ENCODE data around the gene AZIN2. TPM values are rescaled to one million over a fixed set of nuclear protein-coding genes. Genes with fewer than 3 reads are reported as not detected.
"Not testable (repeated sequence)": the region's sequence is repeated elsewhere in the genome, so short reads cannot be mapped to it uniquely, and the experiment has no call there.

AZIN2 gene
- total and polyA plus RNA-seq, 9 donors = 4.1 to 15.7 (median 9.4) TPM

GRCh38 chr1:33043267-33044092 lies 37.5 kb upstream of the AZIN2 start:
- no peak for DNase-seq
- no peaks in the 10 kb centered on the region for H3K36me3 ChIP-seq
- intact Hi-C loops (cut with DNase I) = loop anchor here in 1 of 4 donors (10.0 kb wide), 1 partner anchor 59 kb away; no protein-coding TSS in a partner anchor

GRCh38 chr1:33045246-33045645 lies 35.7 kb upstream of the AZIN2 start:
- no peaks in the 10 kb centered on the region for H3K9me3 ChIP-seq
- 45 to 54% (median 49%) methylated on average over 2 of the region's 2 CpGs for WGBS, 3 donors
- H3K4me3 ChIP-seq = no peak overlapping the region
- no peak for TF ChIP-seq POLR2A (IDR thresholded peaks at IDR 0.05)
- TF ChIP-seq EP300 (IDR thresholded peaks at IDR 0.05) = no peak
- no peak for TF ChIP-seq CTCF (IDR thresholded peaks at IDR 0.05)
- no peaks in the 10 kb centered on the region for H3K27me3 ChIP-seq
- intact Hi-C loops (cut with DNase I) = loop anchor here in 1 of 4 donors (10.0 kb wide), 1 partner anchor 60 kb away; no protein-coding TSS in a partner anchor
- no peak for DNase-seq
- H3K36me3 ChIP-seq = no peaks in the 10 kb centered on the region
- no peak overlapping the region for H3K27ac ChIP-seq
- no peaks in the 10 kb centered on the region for H3K4me1 ChIP-seq (ENCODE audit: insufficient read depth)

More at GRCh38 chr1:33043267-33044092, 37.5 kb upstream of the AZIN2 start:
- TF ChIP-seq EP300 (IDR thresholded peaks at IDR 0.05) = no peak
- TF ChIP-seq CTCF (IDR thresholded peaks at IDR 0.05) = no peak
- TF ChIP-seq POLR2A (IDR thresholded peaks at IDR 0.05) = no peak
- Histone ChIP-seq H3K9me3 (no peaks in the 10 kb centered on the region), H3K27me3 (no peaks in the 10 kb centered on the region), H3K4me3 (no peak overlapping the region), H3K27ac (no peak overlapping the region), H3K4me1 (ENCODE audit: insufficient read depth) (no peaks in the 10 kb centered on the region)
- WGBS, 3 donors = 40 to 46% (median 42%) methylated on average over 8 of the region's 8 CpGs

- intact Hi-C loops (cut with DNase I) = loop anchor here in 1 of 4 donors (10.0 kb wide), 1 partner anchor 61 kb away; no protein-coding TSS in a partner anchor
- H3K27ac ChIP-seq = no peak overlapping the region
- no peak overlapping the region for H3K4me3 ChIP-seq
- no peaks in the 10 kb centered on the region for H3K36me3 ChIP-seq
- no peak for TF ChIP-seq EP300 (IDR thresholded peaks at IDR 0.05)
- no peaks in the 10 kb centered on the region for H3K9me3 ChIP-seq
- WGBS, 3 donors = 68 to 77% (median 73%) methylated on average over 6 of the region's 6 CpGs
- H3K4me1 ChIP-seq (ENCODE audit: insufficient read depth) = no peaks in the 10 kb centered on the region
- DNase-seq = no peak
- no peaks in the 10 kb centered on the region for H3K27me3 ChIP-seq
Measured at GRCh38 chr1:33045814-33046213, 35.1 kb upstream of the AZIN2 start.

- H3K27ac ChIP-seq; H3K4me1 ChIP-seq (ENCODE audit: insufficient read depth); H3K9me3 ChIP-seq; H3K4me3 ChIP-seq; H3K36me3 ChIP-seq; H3K27me3 ChIP-seq; DNase-seq: not testable (repeated sequence)
- intact Hi-C loops (cut with DNase I) = loop anchor here in 1 of 4 donors (10.0 kb wide), 1 partner anchor 61 kb away; no protein-coding TSS in a partner anchor
- 75 to 83% (median 82%) methylated on average over 4 of the region's 4 CpGs for WGBS, 3 donors
Measured at GRCh38 chr1:33046234-33046633, 34.7 kb upstream of the AZIN2 start.

DNA sequence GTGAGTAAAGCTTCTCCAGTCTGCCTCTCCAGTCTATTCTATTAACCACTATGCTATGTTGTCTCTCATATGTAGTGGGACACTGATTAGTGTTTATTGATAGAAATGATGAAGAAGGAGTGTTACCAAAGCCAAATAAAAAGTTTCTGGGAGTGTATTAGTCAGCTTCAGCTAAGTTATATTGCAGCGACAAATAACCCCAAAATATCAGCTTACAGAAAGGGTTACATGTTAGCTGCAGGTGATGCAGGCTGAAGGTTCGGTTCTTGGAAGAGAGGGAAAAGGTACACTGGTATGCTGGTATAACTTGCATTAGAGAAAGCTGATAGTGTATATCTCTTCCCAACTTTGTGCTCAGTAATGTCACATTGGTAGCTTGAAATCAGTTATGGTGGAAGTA lies 33.7 kb upstream of the AZIN2 start:
- Histone ChIP-seq H3K36me3 (no peaks in the 10 kb centered on the region), H3K4me3 (no peak overlapping the region), H3K9me3 (no peaks in the 10 kb centered on the region), H3K27me3 (no peaks in the 10 kb centered on the region), H3K27ac (no peak overlapping the region), H3K4me1 (ENCODE audit: insufficient read depth) (no peaks in the 10 kb centered on the region)
- 88 to 92% (median 91%) methylated on average over 2 of the region's 2 CpGs for WGBS, 3 donors
- intact Hi-C loops (cut with DNase I) = loop anchor here in 1 of 4 donors (10.0 kb wide), 1 partner anchor 62 kb away; no protein-coding TSS in a partner anchor
- DNase-seq = no peak
- no peak for TF ChIP-seq CTCF (IDR thresholded peaks at IDR 0.05)
- no peak for TF ChIP-seq EP300 (IDR thresholded peaks at IDR 0.05)
- no peak for TF ChIP-seq POLR2A (IDR thresholded peaks at IDR 0.05)

Data from ovary (tissue), 9 donors.